Cardiac fibroblast (primary cell): ENCODE measurements around the gene FGF22.

ENCODE experiments used
- DNase-seq, 2 donors: peaks; one replicate each; pipeline versions ENCODE4 v3.0.0 to v3.0.0-alpha.2; 2010; ENCODE audit warnings: low read depth in 2 of 2
- H3K4me3 ChIP-seq, 2 donors: replicated peaks in 1 of 2; 1 replicate in 1 of 2; 2 replicates in 1 of 2; pipeline ENCODE4 v1.5.1; 2011; ENCODE audit warnings: low read depth in 2 of 2, low read length in 2 of 2, mild to moderate bottlenecking in 2 of 2, moderate library complexity in 1 of 2
- TF ChIP-seq, protein P1 (sequence below): IDR thresholded peaks from one replicate; pipeline ENCODE4 v1.5.1; 2011; ENCODE audit warnings: low read depth, mild to moderate bottlenecking, low read length, inconsistent platforms

Gene FGF22

DNA sequence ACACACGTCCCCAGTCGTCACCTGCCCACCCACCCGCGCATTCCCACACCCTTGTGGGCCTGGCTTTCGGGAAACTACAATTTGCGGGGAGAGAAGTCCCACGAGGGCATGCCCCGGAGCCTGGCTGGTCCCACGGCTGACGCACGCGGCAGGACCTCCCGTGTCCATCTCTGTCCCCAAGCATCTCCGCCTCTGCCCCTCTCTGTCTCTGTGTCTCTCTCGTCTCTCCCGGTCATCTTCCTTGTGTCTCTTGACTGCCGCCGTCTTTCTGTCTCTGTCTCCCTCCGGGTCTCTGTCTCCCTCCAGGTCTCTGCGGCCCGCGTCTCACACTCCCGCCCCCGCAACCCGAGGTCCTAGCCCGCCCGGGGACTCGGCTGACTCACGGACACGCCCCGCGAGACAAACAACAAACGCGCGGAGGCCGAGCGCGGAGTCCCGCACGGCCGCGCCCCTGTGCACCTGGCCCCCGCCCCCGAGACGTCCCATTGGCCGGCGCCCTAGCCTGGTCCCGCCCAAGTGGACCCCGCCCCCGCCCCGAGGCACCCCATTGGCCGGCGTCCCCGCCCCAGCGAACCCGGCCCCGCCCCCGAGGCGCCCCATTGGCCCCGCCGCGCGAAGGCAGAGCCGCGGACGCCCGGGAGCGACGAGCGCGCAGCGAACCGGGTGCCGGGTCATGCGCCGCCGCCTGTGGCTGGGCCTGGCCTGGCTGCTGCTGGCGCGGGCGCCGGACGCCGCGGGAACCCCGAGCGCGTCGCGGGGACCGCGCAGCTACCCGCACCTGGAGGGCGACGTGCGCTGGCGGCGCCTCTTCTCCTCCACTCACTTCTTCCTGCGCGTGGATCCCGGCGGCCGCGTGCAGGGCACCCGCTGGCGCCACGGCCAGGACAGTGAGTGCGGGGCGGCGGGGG is at the start of gene FGF22:
FGF22 (plus strand) TSS at position 627 of the 908 bp plus-strand sequence; CDS start at position 674, 47 bp downstream.
- H3K4me3 ChIP-seq, result peak within 1 kb of the TSS; percentile 44 to 51

DNA sequence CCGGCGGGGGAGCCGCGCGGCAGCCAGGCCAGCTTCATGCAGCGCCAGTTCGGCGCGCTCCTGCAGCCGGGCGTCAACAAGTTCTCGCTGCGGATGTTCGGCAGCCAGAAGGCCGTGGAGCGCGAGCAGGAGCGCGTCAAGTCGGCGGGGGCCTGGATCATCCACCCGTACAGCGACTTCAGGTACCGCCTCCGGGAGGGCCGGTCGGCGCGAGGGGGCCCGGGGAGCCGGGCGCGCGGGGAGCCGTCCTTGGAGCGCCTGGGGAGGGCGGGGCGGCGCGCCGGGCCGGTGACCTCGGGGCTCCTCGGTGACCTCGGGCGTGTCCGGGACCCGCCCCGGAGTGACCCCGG is 49.3 kb upstream of the FGF22 start:
- TF ChIP-seq, protein P1, sequence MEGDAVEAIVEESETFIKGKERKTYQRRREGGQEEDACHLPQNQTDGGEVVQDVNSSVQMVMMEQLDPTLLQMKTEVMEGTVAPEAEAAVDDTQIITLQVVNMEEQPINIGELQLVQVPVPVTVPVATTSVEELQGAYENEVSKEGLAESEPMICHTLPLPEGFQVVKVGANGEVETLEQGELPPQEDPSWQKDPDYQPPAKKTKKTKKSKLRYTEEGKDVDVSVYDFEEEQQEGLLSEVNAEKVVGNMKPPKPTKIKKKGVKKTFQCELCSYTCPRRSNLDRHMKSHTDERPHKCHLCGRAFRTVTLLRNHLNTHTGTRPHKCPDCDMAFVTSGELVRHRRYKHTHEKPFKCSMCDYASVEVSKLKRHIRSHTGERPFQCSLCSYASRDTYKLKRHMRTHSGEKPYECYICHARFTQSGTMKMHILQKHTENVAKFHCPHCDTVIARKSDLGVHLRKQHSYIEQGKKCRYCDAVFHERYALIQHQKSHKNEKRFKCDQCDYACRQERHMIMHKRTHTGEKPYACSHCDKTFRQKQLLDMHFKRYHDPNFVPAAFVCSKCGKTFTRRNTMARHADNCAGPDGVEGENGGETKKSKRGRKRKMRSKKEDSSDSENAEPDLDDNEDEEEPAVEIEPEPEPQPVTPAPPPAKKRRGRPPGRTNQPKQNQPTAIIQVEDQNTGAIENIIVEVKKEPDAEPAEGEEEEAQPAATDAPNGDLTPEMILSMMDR, result no peak
- DNase-seq, result peak; percentile 36 to 49
- peak overlapping the region in 1 of 2 donors; percentile 21 for H3K4me3 ChIP-seq

More for the DNA sequence above, at the start of gene FGF22:
- TF ChIP-seq, protein P1, result no peak
- peak; percentile 82 to 90 for DNase-seq

DNA sequence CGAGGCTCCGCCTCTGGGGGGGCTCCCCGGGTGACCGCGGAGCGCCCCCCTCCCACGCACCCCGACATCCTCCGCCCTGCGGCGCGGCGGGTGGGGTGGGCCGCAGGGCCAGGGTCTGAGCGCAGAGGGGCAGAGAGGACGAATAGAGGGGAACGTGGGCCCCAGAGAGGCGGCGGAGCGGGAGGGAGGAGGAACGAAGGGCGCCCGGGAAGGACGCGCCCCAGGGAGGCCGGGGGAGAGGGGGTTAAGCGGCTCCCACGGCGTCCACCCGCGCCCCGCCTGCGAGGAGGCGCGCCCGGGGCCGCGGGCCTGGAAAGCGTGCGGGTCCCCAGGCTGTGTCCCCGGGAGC is 49.0 kb upstream of the FGF22 start:
- no peak for DNase-seq
- TF ChIP-seq, protein P1, result no peak
- no peak overlapping the region for H3K4me3 ChIP-seq

DNA sequence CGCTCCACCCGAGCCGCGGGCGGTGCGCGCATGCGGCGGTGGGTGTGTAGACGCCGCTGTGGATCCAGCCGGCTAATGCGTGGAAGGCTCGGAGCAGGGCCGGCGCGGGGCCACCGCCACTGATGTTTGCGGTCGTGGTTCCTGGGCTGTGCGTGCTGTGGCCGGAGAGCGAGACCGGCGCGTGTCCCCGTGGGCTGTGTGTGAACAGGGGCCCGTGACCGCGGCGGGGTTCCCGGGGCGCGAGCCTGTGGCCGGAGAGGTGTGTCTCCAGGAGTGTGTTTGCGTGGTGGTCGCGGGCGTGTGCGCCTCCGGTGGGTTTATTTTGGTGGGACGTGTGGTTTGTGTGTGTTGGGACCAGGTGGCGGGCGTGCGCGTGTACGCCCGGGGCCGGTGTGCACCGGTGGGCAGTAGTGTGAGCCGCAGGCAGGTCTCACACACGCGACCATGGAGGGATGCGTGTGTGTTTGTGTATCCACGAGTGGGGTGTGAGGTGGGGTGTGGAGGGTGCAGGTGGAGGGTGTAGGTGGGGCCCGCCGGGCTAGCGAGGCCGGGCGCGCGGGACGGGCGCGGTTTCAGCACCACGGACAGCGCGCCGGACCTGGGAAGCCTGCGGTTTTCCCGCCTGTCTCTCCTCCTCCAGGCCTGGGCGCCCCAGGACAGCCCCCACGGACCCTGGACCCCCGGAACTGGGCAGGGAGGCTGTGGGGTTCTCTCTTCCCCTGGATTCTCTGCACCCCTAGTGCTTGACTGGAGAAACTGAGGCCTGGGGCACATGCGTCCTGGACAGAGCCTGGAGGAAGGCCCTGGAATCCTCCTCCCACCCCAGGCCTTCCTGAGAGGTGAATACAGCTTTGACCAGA is 48.4 kb upstream of the FGF22 start:
- DNase-seq, result no peak
- TF ChIP-seq, protein P1, result no peak
- H3K4me3 ChIP-seq, result no peak overlapping the region

GRCh38 chr19:592101-592500 is 47.6 kb upstream of the FGF22 start:
- DNase-seq, result no peak
- TF ChIP-seq, protein P1, result no peak
- no peak overlapping the region for H3K4me3 ChIP-seq

DNA sequence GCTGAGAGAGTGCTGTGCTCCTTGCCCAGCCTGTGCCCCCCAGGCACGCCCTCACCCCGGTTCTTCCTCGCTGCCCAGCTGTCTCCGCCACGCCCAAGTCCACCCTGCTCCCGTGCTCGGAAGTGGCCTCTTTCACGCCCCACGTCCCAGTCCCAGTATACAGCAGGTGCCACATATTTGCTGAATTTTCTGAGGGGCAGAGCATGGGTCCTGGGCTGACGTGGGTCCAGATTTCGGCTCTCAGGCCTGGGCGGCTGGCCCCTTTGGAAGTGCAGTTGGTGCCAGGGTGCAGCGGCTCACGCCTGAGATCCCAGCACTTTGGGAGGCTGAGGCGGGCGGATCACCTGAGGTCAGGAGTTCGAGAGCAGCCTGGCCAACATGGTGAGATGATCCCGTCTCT is 46.6 kb upstream of the FGF22 start:
- TF ChIP-seq, protein P1, result no peak
- DNase-seq, result no peak

More for the DNA sequence above, 46.6 kb upstream of the FGF22 start:
- no peak overlapping the region for H3K4me3 ChIP-seq
